IMR-90 (cell line): ENCODE data around the gene NUTM1. TPM values are rescaled to one million over a fixed set of nuclear protein-coding genes. Genes with fewer than 3 reads are reported as not detected.

ENCODE experiments used
- ATAC-seq: fragments of 200-7000 bp; cut with Tn5 transposase; 2 replicates; pipeline ENCODE4 v1.9.1; 2020; ENCODE audit warnings: low read depth, mild to moderate bottlenecking, moderate library complexity
- BruUV-seq: library from RNA; stranded (reverse); fragments of 400-500 nt; replicated peaks from 2 replicates; lab custom pipeline; 2021; lab: Mats Ljungman, UMichigan
- CTCF ChIA-PET: fragments of 300-600 bp; formaldehyde crosslinking; extraction: SDS; loops from one replicate; lab custom pipeline; 2021; ENCODE audit warnings: antibody characterized with exemption; lab: Yijun Ruan, JAX
- POLR2A ChIA-PET: fragments of 300-600 bp; sonication (Branson Sonifier 250); formaldehyde crosslinking; loops from one replicate; lab custom pipeline; 2022; ENCODE audit warnings: antibody characterized with exemption; ENCODE audit not compliant: unreplicated experiment; lab: Charles Lee
- DNase-seq: peaks from one replicate; pipeline ENCODE4 v3.0.0; 2013
- H2AFZ ChIP-seq: replicated peaks from 2 replicates; pipeline ENCODE3; 2013; ENCODE audit warnings: low read length, mild to moderate bottlenecking; ENCODE audit not compliant: poor library complexity
- H2AK5ac ChIP-seq: 2 replicates; pipeline ENCODE4 v1.6.1; 2013; ENCODE audit warnings: low read depth, low read length, inconsistent platforms
- H2AK9ac ChIP-seq: replicated peaks from 2 replicates; pipeline ENCODE3; 2013; ENCODE audit warnings: mild to moderate bottlenecking, low read depth, low read length, moderate library complexity; ENCODE audit not compliant: poor library complexity
- H2BK120ac ChIP-seq: 2 replicates; pipeline ENCODE4 v1.6.1; 2013; ENCODE audit warnings: low read depth, low read length, inconsistent platforms
- H2BK15ac ChIP-seq: 3 replicates; pipeline ENCODE4 v1.6.1; 2013; ENCODE audit warnings: low read depth, low read length, inconsistent platforms
- H2BK20ac ChIP-seq: 2 replicates; pipeline ENCODE4 v1.6.1; 2013; ENCODE audit warnings: low read depth, mild to moderate bottlenecking, inconsistent platforms, low read length, moderate library complexity
- H2BK5ac ChIP-seq: 2 replicates; pipeline ENCODE4 v1.6.1; 2013; ENCODE audit warnings: mild to moderate bottlenecking, low read depth, low read length, inconsistent platforms; ENCODE audit not compliant: poor library complexity, severe bottlenecking
- H3K14ac ChIP-seq: replicated peaks from 2 replicates; pipeline ENCODE4 v1.6.1; 2013; ENCODE audit warnings: low read depth, low read length, inconsistent platforms
- H3K18ac ChIP-seq: 2 replicates; pipeline ENCODE4 v1.6.1; 2013; ENCODE audit warnings: low read depth, low read length, control low read depth
- H3K23ac ChIP-seq: 2 replicates; pipeline ENCODE4 v1.6.1; 2013; ENCODE audit warnings: low read depth, low read length, inconsistent platforms
- H3K27ac ChIP-seq: 2 replicates; pipeline ENCODE4 v1.5.1; 2013; ENCODE audit warnings: mild to moderate bottlenecking, control low read depth, low read length; ENCODE audit not compliant: insufficient read depth
- H3K27me3 ChIP-seq: 2 replicates; pipeline ENCODE4 v1.6.1; 2013; ENCODE audit warnings: low read length; ENCODE audit not compliant: control insufficient read depth, insufficient read depth
- H3K36me3 ChIP-seq: 2 replicates; pipeline ENCODE4 v1.6.1; 2013; ENCODE audit warnings: low read length, mixed read lengths; ENCODE audit not compliant: control insufficient read depth, insufficient read depth
- H3K4ac ChIP-seq: 2 replicates; pipeline ENCODE4 v1.6.1; 2013; ENCODE audit warnings: low read depth, low read length, inconsistent platforms
- H3K4me1 ChIP-seq: 2 replicates; pipeline ENCODE4 v1.6.1; 2013; ENCODE audit warnings: low read length, mixed read lengths; ENCODE audit not compliant: control insufficient read depth, insufficient read depth
- H3K4me2 ChIP-seq: 2 replicates; pipeline ENCODE4 v1.6.1; 2013; ENCODE audit warnings: low read depth, mild to moderate bottlenecking, control low read depth, low read length, moderate library complexity
- H3K4me3 ChIP-seq: 2 replicates; pipeline ENCODE4 v1.5.1; 2013; ENCODE audit warnings: low read depth, mild to moderate bottlenecking, control low read depth, low read length, moderate library complexity; ENCODE audit not compliant: insufficient read depth
- H3K56ac ChIP-seq: 2 replicates; pipeline ENCODE4 v1.6.1; 2013; ENCODE audit warnings: low read length, inconsistent platforms; ENCODE audit not compliant: insufficient read depth; ENCODE audit errors: extremely low read depth
- H3K79me1 ChIP-seq, 2 experiments: 2 replicates each; pipeline ENCODE4 v1.6.1; 2013; ENCODE audit warnings: low read length in 2 of 2, inconsistent platforms in 1 of 2, low read depth in 1 of 2
- H3K9ac ChIP-seq: 2 replicates; pipeline ENCODE4 v1.6.1; 2013; ENCODE audit warnings: low read depth, low read length, control low read depth
- H3K9me1 ChIP-seq: 2 replicates; pipeline ENCODE4 v1.6.1; 2013; ENCODE audit warnings: low read length, inconsistent platforms; ENCODE audit not compliant: insufficient read depth
- H3K9me3 ChIP-seq: 2 replicates; pipeline ENCODE4 v1.6.1; 2013; ENCODE audit warnings: low read length; ENCODE audit not compliant: control insufficient read depth, insufficient read depth
- H4K20me1 ChIP-seq: 2 replicates; pipeline ENCODE4 v1.6.1; 2013; ENCODE audit warnings: low read length, inconsistent platforms; ENCODE audit not compliant: insufficient read depth
- H4K5ac ChIP-seq: 2 replicates; pipeline ENCODE4 v1.6.1; 2013; ENCODE audit warnings: mild to moderate bottlenecking, low read depth, low read length, control low read depth
- H4K8ac ChIP-seq, 2 experiments: 2 replicates each; pipeline ENCODE4 v1.6.1; 2013; ENCODE audit warnings: low read depth in 2 of 2, low read length in 2 of 2, control low read depth in 1 of 2, inconsistent platforms in 1 of 2
- H4K91ac ChIP-seq: 2 replicates; pipeline ENCODE4 v1.6.1; 2013; ENCODE audit warnings: low read depth, low read length, inconsistent platforms; ENCODE audit not compliant: insufficient read depth
- BHLHE40 ChIP-seq: fragments of 150-350 bp; IDR thresholded peaks from 2 replicates; pipeline ENCODE4 v1.6.1; 2016; ENCODE audit warnings: mild to moderate bottlenecking, low read depth, low read length
- CEBPB ChIP-seq: IDR thresholded peaks from 2 replicates; pipeline ENCODE4 v1.6.1; 2012; ENCODE audit warnings: low read depth, low read length, improper control_type of control experiment
- CHD1 ChIP-seq: IDR thresholded peaks from 2 replicates; pipeline ENCODE4 v1.6.1; 2012; ENCODE audit warnings: low read depth, low read length, improper control_type of control experiment
- FOS ChIP-seq: fragments of 150-350 bp; IDR thresholded peaks from 2 replicates; pipeline ENCODE4 v1.6.1; 2016; ENCODE audit warnings: low read depth, low read length
- MAFK ChIP-seq: IDR thresholded peaks from 2 replicates; pipeline ENCODE4 v1.6.1; 2012; ENCODE audit warnings: low read depth, low read length, improper control_type of control experiment
- MAZ ChIP-seq: IDR thresholded peaks from 2 replicates; pipeline ENCODE4 v1.6.1; 2012; ENCODE audit warnings: low read depth, mild to moderate bottlenecking, low read length, improper control_type of control experiment, moderate library complexity, borderline replicate concordance
- MXI1 ChIP-seq: IDR thresholded peaks from 2 replicates; pipeline ENCODE4 v1.6.1; 2012; ENCODE audit warnings: low read depth, mild to moderate bottlenecking, low read length, moderate library complexity, borderline replicate concordance
- NFE2L2 ChIP-seq: fragments of 150-350 bp; IDR thresholded peaks from 2 replicates; pipeline ENCODE4 v1.6.1; 2016; ENCODE audit warnings: low read depth, mild to moderate bottlenecking, low read length
- POLR2A ChIP-seq: IDR thresholded peaks from 2 replicates; pipeline ENCODE4 v1.6.1; 2012; ENCODE audit warnings: mild to moderate bottlenecking, low read depth, low read length
- RAD21 ChIP-seq: IDR thresholded peaks from 2 replicates; pipeline ENCODE4 v1.6.1; 2012; ENCODE audit warnings: low read length, improper control_type of control experiment
- RCOR1 ChIP-seq: IDR thresholded peaks from 2 replicates; pipeline ENCODE4 v1.6.1; 2012; ENCODE audit warnings: mild to moderate bottlenecking, low read length, improper control_type of control experiment; ENCODE audit not compliant: insufficient replicate concordance
- RFX5 ChIP-seq: IDR thresholded peaks from 2 replicates; pipeline ENCODE4 v1.8.0; 2012; ENCODE audit warnings: low read depth, mild to moderate bottlenecking, low read length, moderate library complexity
- SMC3 ChIP-seq: fragments of 150-350 bp; IDR thresholded peaks from 2 replicates; pipeline ENCODE4 v1.6.1; 2016; ENCODE audit warnings: low read depth, mild to moderate bottlenecking, antibody characterized with exemption, low read length, moderate library complexity
- WGBS, 2 experiments: methylation state at CpG; one replicate each; pipeline versions ENCODE4 v1.1.5 to v1.1.7; 2013; ENCODE audit warnings: missing lambda C conversion rate in 2 of 2; ENCODE audit not compliant: insufficient read length in 1 of 2; ENCODE audit errors: extremely low coverage in 2 of 2; 5-methylcytosine and 5-hydroxymethylcytosine counted together
- dilution Hi-C: fragments of 300-500 bp; cut with HindIII; formaldehyde crosslinking; loops from one replicate; pipeline ENCODE4 v1.14.3; 2018; ENCODE audit warnings: low sequenced_read_pairs; ENCODE audit not compliant: unreplicated experiment
- in situ Hi-C: fragments of 300-500 bp; cut with MboI; formaldehyde crosslinking; loops from 3 replicates; pipeline ENCODE4 v1.14.3; 2019; ENCODE audit warnings: low sequenced_read_pairs, inconsistent platforms, mixed read lengths
- intact Hi-C: fragments of 100-400 bp; cut with micrococcal nuclease; formaldehyde crosslinking; loops from 2 replicates; pipeline ENCODE4 v1.10.0; 2022
- polyA plus RNA-seq, 3 experiments: library from polyadenylated mRNA; depleted of rRNA; stranded (reverse); fragments of >200 nt; gene quantifications; 2 replicates each; pipeline ENCODE4 v1.2.3, GENCODE V29; 2012; ENCODE audit warnings: low replicate concordance in 1 of 3
- total RNA-seq: library from RNA; depleted of rRNA; stranded (reverse); fragments of >200 nt; gene quantifications from 2 replicates; pipeline ENCODE4 v1.2.3, GENCODE V29; 2012
- TF ChIP-seq, protein P1 (sequence below): fragments of 150-350 bp; IDR thresholded peaks from 2 replicates; pipeline ENCODE4 v1.6.1; 2017; ENCODE audit warnings: mild to moderate bottlenecking, antibody characterized with exemption, low read length, low read depth
- TF ChIP-seq, protein P2 (sequence below): fragments of 150-350 bp; IDR thresholded peaks from 2 replicates; pipeline ENCODE4 v1.6.1; 2016; ENCODE audit warnings: low read depth, mild to moderate bottlenecking, low read length, moderate library complexity, borderline replicate concordance
- TF ChIP-seq, protein P3 (sequence below): conservative IDR thresholded peaks from 2 replicates; pipeline ENCODE4 v1.5.1; 2012; ENCODE audit warnings: mild to moderate bottlenecking, low read depth, low read length, improper control_type of control experiment

The NUTM1 gene
- total and polyA plus RNA-seq, 2 of the 4 experiments (the other 2 are of a cell fraction) = not detected

DNA sequence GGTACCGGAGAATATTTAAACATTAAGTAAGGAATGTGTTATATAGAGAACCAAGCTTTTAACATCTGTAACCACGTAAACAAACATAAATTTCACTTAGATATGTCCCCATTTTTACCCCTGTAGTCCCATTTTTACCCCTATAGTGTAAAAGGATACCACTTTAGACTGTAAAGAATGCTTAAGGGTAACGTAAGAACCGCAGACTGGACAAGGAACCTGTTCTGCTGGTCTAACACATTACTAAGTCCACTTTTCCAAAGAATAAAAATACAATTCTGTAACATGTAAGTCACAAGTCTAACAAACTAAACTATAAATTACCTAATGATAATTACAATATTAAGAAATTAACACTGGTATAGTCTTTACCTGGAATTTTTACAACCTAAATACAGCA is 8.4 kb upstream of the NUTM1 start:
- no peak for TF ChIP-seq SMC3
- TF ChIP-seq RAD21 = no peak
- TF ChIP-seq MAFK = no peak
- TF ChIP-seq RFX5 = no peak
- TF ChIP-seq BHLHE40 = no peak
- TF ChIP-seq MXI1 = no peak
- TF ChIP-seq RCOR1 = no peak
- no peak for TF ChIP-seq CEBPB
- TF ChIP-seq, protein P1, sequence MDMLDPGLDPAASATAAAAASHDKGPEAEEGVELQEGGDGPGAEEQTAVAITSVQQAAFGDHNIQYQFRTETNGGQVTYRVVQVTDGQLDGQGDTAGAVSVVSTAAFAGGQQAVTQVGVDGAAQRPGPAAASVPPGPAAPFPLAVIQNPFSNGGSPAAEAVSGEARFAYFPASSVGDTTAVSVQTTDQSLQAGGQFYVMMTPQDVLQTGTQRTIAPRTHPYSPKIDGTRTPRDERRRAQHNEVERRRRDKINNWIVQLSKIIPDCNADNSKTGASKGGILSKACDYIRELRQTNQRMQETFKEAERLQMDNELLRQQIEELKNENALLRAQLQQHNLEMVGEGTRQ = no peak
- TF ChIP-seq, protein P2, sequence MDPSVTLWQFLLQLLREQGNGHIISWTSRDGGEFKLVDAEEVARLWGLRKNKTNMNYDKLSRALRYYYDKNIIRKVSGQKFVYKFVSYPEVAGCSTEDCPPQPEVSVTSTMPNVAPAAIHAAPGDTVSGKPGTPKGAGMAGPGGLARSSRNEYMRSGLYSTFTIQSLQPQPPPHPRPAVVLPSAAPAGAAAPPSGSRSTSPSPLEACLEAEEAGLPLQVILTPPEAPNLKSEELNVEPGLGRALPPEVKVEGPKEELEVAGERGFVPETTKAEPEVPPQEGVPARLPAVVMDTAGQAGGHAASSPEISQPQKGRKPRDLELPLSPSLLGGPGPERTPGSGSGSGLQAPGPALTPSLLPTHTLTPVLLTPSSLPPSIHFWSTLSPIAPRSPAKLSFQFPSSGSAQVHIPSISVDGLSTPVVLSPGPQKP = no peak
- no peak for TF ChIP-seq NFE2L2
- TF ChIP-seq, protein P3, sequence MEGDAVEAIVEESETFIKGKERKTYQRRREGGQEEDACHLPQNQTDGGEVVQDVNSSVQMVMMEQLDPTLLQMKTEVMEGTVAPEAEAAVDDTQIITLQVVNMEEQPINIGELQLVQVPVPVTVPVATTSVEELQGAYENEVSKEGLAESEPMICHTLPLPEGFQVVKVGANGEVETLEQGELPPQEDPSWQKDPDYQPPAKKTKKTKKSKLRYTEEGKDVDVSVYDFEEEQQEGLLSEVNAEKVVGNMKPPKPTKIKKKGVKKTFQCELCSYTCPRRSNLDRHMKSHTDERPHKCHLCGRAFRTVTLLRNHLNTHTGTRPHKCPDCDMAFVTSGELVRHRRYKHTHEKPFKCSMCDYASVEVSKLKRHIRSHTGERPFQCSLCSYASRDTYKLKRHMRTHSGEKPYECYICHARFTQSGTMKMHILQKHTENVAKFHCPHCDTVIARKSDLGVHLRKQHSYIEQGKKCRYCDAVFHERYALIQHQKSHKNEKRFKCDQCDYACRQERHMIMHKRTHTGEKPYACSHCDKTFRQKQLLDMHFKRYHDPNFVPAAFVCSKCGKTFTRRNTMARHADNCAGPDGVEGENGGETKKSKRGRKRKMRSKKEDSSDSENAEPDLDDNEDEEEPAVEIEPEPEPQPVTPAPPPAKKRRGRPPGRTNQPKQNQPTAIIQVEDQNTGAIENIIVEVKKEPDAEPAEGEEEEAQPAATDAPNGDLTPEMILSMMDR = no peak
- TF ChIP-seq CHD1 = no peak
- TF ChIP-seq POLR2A = no peak
- TF ChIP-seq MAZ = no peak
- no peak for TF ChIP-seq FOS
- ChIA-PET POLR2A (no interaction called here), CTCF (no interaction called here)
- H3K4me2 ChIP-seq = no peak overlapping the region
- no peak overlapping the region for H2BK120ac ChIP-seq
- no peaks in the 10 kb centered on the region for H3K27me3 ChIP-seq
- no peak overlapping the region for H2AFZ ChIP-seq
- H3K4me1 ChIP-seq = peaks cover 7% of the 10 kb centered on the region
- no peak overlapping the region for H2BK20ac ChIP-seq
- peaks cover 6 to 16% of the 10 kb centered on the region in 2 experiments for H3K79me1 ChIP-seq
- ATAC-seq = no peak
- dilution Hi-C loops (no loop called here), in situ Hi-C loops (no loop called here), intact Hi-C loops (no loop called here)
- H3K14ac ChIP-seq = no peak overlapping the region
- no peaks in the 10 kb centered on the region for H4K20me1 ChIP-seq
- no peak overlapping the region for H4K5ac ChIP-seq
- H3K9me3 ChIP-seq = no peaks in the 10 kb centered on the region
- no TSS peak for BruUV-seq
- no peak overlapping the region for H4K8ac ChIP-seq
- H3K9ac ChIP-seq = no peak overlapping the region
- no peak overlapping the region for H3K4ac ChIP-seq
- no peak overlapping the region for H3K18ac ChIP-seq
- no peak overlapping the region for H3K4me3 ChIP-seq
- no peaks in the 10 kb centered on the region for H3K9me1 ChIP-seq
- no peak overlapping the region for H2BK15ac ChIP-seq
- H2AK9ac ChIP-seq = no peak overlapping the region
- no peaks in the 10 kb centered on the region for H3K36me3 ChIP-seq
- H3K23ac ChIP-seq = no peak overlapping the region
- no peak overlapping the region for H4K91ac ChIP-seq
- no peak overlapping the region for H3K56ac ChIP-seq
- H2AK5ac ChIP-seq = no peak overlapping the region
- DNase-seq = no peak
- no peak overlapping the region for H3K27ac ChIP-seq
- H2BK5ac ChIP-seq = no peak overlapping the region
- no CpG with 5 or more reads among the region's 4 CpGs for WGBS, 2 experiments
